Fibroblast of skin of abdomen (primary cell): ENCODE results near the gene GPC6.

ENCODE experiments used
- DNase-seq: peaks from one replicate; pipeline ENCODE4 v3.0.0-alpha.2; 2013

Gene GPC6

DNA sequence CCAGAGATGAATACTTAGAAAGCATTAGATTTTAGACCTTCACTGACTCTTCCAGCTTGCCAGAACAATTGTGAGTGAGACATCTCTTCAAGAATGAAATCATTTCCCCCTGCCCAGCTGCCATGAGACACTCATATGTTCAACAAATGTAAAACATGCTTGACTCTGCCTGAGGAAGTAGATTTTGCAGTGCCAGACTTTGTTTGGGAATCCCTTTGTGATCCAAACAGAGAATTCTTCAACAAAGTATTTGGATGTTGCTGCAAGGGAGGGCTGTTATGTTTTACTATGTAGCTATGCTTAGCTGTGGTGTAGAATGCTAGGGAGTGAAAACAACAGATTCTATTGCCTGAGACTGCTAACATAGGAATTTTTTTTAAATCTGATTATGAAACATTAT is 836.5 kb downstream of the GPC6 start:
- peak; percentile 85 for DNase-seq

DNA sequence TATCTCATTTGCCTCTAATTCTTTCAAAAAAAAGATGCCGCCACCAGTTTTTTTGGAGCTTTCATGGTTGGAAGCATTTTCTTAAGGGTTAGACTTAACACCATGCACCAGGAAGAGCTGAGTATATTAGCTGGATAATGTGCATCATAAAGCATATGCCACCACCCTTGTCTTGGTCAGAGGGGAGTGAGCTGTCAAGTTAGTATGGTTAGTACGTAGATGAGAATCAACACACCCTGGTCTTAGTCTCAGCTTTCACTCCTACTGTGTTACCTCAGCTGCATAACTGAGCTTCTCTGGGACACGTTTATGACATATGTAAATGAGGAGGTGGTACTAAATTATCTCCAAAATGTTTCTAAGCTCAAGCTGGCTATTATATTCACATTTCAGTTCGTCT is 837.2 kb downstream of the GPC6 start:
- DNase-seq: peak; percentile 40

GRCh38 chr13:94065741-94066140 is 839.1 kb downstream of the GPC6 start:
- peak; percentile 78 for DNase-seq

GRCh38 chr13:94073007-94073744 is 846.6 kb downstream of the GPC6 start:
- DNase-seq: peak; percentile 94

DNA sequence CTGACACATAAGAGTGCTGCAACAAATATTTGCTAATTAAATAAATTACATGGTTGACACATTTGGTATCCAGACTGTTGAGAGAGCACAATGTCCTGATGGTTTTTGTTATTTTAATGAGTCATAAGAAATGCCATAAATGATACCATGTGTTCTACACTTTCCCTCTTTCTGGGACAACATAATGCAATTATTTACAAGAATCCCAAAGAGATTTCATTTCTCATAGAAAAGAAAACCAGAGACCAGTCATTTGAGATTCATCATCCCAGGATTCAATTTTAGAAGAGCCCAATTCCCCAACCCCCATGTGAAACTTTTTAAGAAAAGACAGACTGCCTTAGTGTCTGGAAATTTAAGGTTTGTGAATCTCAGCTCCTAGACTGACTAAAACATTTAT is 853.3 kb downstream of the GPC6 start:
- DNase-seq: peak; percentile 80

DNA sequence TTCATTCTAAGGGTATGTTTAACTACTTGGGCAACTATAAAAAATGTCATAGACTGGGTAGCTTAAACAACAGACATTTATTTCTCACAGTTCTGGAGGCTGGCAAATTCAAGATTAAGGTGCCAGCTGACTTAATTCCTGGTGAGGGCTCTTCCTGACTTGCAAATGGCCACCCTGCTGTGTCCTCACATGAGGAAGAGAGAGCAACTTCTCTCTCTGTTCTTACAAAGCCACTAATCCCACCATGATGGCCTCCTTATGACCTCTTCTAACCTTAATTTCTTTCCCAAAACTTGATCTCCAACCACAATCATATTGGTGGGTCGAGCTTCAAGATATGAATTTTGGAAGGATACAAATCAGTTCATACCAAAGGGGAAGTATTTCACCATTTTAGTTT is 853.9 kb downstream of the GPC6 start:
- no peak for DNase-seq

DNA sequence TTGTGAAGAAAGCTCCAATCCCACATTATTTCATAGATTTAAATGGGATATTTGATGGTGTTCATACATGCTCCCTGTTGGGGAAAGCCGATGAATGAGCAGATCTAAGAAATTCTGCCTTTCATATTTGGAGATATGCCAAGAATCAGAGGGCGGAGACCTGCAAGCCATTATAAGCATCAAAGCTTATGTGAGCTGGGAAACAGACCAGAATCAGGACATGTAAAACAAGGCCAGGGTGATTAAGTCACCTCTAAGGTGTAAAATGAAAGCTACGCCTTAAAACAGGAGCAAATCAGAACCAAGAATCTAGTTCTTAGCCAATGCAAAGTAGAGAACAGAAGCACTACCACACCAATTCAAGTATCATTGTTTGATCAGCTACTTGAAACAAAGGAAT is 860.5 kb downstream of the GPC6 start:
- DNase-seq: no peak

GRCh38 chr13:94088742-94089141 is 862.1 kb downstream of the GPC6 start:
- no peak for DNase-seq

DNA sequence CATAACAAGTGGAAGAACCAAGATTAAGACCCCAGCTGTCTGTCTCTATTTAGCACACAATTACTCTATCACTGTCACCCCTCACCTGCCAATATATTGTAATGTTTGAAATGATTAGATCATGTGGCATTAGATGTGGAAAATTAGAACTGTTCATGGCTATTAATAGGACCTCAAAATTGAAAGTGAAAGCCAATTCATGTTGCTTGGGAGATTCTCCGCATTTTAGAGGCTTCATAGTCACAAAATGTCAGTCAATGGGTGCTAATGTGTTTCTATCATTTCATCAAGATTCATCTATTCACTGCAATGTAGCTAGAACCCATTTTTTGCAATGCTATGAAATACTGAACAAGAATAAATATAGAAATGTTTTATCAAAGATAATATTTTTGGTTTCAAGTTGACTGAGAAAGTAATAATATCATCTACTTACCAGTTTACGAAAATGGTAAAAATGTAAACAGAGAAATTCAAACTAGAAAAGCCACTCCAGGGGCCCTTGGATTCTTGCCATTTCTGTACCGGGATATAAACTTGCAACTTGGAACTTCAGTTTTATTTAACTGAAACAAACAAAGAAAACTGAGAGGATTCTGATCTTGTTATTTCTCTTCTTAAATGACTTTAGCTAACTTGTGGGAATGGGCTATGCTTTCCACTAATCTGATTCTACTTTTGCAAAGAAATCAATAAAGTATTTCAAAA is 864.3 kb downstream of the GPC6 start:
- no peak for DNase-seq

DNA sequence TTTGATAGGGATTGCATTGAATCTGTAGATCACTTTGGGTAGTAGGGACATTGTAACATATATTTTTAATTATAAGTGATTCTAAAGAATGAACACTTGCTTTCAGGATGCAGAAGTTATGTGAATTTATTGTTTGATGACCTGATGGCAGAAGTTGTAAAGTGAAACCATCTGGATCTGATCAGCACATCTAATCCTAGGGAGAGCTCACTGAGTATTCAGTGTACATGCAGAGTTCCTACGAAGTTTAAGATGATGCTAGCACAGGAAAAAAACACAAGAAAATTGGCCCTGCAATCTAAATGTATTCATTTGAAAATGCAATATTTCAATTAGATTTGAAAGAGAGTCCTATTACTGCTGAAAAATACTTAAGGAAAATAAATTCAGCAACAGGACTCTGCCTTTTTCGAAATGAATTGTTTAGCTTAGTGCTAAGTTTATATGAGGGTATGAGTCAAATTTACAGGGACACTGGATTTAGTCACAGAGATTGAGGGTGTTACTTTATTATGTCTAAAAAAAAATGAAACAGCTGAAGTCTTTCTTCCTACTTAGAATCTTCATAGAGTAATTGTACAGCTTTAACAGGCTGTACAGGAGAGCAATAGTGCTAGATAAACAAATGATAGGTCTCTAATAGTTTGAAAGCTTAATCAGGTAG is 867.2 kb downstream of the GPC6 start:
- DNase-seq: peak; percentile 86

- DNase-seq: peak; percentile 30
These were observed 883.2 kb downstream of the GPC6 start for GRCh38 chr13:94109715-94110374.

DNA sequence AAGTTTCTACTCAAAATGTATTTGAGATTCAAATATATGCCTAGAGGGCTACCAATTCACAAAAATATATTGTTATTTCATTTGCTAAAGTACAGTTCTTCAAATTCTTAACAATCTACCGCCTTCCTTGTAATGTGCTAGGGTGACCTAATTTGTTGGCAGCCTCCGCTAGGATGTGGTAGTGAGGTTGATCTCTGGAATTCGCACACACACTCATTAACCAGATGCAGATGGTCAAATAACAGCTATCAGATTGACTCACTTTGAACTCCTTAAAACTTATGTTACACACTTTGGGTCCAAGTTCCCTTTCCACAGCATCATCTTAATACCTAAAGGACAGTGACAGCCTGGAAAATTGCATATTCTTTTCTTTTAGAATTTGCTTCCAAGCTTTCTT is 885.6 kb downstream of the GPC6 start:
- peak; percentile 97 for DNase-seq

- no peak for DNase-seq
These were observed 886.1 kb downstream of the GPC6 start for GRCh38 chr13:94112731-94113130.

GRCh38 chr13:94113245-94113644 is 886.6 kb downstream of the GPC6 start:
- DNase-seq: no peak

DNA sequence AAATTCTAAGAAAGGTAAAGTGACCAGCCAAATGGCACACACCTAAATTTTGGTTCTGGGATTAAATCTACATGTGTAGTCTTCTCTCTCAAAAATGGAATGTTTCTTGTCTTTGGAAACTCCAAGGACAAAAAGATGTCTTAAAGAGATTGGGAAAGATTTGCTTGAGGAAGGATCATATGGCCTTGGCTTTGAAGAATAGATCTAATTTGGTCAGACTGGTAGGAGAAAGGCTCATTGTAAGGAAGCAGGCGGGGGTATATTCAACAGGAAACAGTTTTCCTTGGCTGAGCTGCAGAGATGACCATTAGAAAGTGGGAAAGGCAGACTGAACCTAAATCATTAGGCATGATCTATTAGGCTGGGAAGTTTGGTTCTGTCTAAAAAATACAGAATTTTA is 887.6 kb downstream of the GPC6 start:
- DNase-seq: no peak

- no peak for DNase-seq
These were observed 888.4 kb downstream of the GPC6 start for GRCh38 chr13:94115054-94115453.

DNA sequence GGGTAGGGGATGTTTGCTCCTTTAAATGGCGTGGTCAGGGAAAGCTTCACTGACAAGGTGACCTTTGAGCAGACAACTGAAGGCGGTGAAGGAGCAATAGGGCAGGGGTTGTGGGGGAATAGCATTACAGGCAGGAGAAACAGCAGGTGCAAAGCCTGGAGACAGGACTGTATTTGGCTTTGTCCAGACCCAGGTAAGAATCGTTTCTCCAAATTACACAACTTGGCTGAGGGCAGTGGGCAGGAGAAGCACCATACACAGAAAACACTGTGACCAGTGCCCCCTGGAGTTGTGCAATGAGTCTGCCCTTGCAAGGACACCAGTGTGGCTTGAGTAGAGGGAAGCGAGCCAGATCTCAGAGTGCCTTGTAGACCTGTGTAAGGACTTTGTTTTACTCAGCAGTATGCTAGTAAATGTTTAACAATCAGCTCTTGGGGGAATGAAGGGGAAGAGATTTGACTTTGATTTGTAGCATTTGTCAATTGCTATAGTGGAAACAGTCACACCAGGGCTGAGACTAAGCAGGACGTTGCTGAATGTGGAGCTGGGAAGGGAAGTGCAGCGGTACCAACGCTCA is 892.8 kb downstream of the GPC6 start:
- DNase-seq: no peak

GRCh38 chr13:94120878-94121277 is 894.3 kb downstream of the GPC6 start:
- DNase-seq: no peak

- peak; percentile 71 for DNase-seq
These were observed 895.1 kb downstream of the GPC6 start for GRCh38 chr13:94121686-94122085.

DNA sequence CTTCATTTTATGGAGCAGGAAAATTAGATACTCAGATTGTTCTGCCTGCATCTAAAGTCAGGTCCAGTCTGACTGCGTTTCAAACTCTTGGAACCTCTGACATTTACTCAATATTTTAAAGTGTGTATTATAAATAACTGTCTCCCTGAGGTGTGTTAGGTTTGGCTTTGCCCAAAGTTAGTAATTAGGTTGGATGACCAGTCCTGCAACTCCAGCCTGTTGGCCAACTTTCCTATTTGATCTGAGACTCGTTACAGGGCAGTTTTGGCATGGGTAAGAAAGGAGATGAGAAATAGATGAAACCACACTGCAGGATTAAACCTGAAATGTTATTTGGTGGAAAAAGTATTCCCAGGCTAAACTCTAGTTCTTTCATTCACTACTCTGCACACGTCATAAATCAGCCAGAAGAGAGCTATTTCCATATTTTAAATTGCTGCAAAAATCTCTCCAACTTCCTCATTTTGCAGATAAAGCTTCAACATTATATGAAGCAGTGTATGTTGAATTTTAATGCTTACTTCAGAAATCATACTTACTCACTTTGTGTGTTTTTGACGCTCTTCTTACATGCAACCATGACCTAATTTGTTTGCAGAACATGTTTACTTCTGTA is 895.8 kb downstream of the GPC6 start:
- no peak for DNase-seq

- DNase-seq: no peak
These were observed 897.0 kb downstream of the GPC6 start for GRCh38 chr13:94123557-94123956.

GRCh38 chr13:94128430-94128829 is 901.8 kb downstream of the GPC6 start:
- no peak for DNase-seq
